KBM-7 (cell line): ENCODE data around the gene SYNJ1.
"Not testable (repeated sequence)": the region's sequence is repeated elsewhere in the genome, so short reads cannot be mapped to it uniquely, and the experiment has no call there.

Experiments
- DNase-seq: peaks from one replicate; pipeline ENCODE4 v3.0.0-alpha.2; 2015
- in situ Hi-C: fragments of 300-500 bp; cut with MboI; formaldehyde crosslinking; loops from 2 replicates; pipeline ENCODE4 v1.14.3; 2020; ENCODE audit warnings: low sequenced_read_pairs, low pct_unique_long_range_greater_than_20kb, mixed read lengths

Gene SYNJ1, protein sequence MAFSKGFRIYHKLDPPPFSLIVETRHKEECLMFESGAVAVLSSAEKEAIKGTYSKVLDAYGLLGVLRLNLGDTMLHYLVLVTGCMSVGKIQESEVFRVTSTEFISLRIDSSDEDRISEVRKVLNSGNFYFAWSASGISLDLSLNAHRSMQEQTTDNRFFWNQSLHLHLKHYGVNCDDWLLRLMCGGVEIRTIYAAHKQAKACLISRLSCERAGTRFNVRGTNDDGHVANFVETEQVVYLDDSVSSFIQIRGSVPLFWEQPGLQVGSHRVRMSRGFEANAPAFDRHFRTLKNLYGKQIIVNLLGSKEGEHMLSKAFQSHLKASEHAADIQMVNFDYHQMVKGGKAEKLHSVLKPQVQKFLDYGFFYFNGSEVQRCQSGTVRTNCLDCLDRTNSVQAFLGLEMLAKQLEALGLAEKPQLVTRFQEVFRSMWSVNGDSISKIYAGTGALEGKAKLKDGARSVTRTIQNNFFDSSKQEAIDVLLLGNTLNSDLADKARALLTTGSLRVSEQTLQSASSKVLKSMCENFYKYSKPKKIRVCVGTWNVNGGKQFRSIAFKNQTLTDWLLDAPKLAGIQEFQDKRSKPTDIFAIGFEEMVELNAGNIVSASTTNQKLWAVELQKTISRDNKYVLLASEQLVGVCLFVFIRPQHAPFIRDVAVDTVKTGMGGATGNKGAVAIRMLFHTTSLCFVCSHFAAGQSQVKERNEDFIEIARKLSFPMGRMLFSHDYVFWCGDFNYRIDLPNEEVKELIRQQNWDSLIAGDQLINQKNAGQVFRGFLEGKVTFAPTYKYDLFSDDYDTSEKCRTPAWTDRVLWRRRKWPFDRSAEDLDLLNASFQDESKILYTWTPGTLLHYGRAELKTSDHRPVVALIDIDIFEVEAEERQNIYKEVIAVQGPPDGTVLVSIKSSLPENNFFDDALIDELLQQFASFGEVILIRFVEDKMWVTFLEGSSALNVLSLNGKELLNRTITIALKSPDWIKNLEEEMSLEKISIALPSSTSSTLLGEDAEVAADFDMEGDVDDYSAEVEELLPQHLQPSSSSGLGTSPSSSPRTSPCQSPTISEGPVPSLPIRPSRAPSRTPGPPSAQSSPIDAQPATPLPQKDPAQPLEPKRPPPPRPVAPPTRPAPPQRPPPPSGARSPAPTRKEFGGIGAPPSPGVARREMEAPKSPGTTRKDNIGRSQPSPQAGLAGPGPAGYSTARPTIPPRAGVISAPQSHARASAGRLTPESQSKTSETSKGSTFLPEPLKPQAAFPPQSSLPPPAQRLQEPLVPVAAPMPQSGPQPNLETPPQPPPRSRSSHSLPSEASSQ (N-terminal part only)

DNA sequence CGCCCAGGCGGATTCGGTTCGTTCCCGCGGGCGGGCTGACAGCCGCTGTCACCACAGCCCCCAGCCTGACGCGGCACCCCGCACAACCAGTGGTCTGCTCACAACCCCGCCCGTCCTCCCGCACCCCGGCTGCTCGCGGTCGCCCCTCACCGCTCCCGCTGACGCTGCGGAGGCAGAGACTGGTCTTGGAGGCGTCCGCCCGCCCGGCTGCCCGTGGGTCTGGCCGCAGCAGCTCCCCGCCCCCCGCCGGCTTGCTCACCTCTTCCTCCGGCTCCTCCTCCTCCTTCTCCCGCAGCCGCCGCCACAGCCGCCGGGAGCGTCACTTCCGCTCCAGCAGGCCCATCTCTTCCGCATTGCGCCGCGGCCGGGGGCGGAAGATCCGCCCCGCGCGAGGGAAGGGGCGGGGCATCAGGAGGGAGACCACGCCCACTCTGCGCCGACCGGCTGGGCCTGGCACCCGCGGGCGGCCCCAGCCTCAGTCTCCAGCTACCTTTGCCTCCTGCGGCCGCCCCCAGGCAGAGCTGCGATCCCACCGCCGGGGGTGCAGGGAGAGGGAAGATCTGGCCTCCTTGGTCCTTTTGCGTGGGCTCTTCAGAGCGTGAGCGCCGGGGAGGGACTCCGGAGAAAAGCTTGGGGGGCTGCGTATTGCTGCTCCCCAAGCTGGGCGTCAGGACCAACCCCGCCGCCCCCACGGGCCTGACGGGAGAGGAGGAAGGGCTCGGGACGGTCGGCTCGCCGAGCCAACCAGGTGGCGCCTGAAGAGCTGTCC lies at the start of gene SYNJ1:
TSS of gene SYNJ1 (minus strand) at position 327 of the 769 bp plus-strand sequence. CDS start 1,118 bp downstream, outside the sequence.
- in situ Hi-C loops = no loop called here
- peak; percentile 97 for DNase-seq

DNA sequence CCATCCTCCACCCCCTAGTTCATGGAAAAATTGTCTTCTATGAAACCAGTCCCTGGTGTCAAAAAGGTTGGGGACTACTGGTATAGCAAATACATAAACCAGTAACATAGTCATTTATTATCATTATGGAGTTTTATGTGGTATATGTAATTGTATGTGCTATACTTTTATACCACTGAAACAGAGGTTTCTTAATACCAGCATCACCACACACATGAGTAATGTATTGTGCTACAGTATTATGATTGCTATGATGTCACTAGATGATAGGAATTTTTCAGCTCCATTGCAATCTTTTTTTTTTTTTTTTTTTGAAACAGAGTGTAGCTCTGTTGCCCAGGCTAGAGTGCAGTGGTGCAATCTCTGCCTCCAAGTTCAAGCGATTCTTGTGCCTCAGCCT lies 49.5 kb upstream of the SYNJ1 start:
- in situ Hi-C loops = no loop called here
- DNase-seq = no peak

- in situ Hi-C loops = no loop called here
- no peak for DNase-seq
Observed at GRCh38 chr21:32776743-32777142, 48.9 kb upstream of the SYNJ1 start.

DNA sequence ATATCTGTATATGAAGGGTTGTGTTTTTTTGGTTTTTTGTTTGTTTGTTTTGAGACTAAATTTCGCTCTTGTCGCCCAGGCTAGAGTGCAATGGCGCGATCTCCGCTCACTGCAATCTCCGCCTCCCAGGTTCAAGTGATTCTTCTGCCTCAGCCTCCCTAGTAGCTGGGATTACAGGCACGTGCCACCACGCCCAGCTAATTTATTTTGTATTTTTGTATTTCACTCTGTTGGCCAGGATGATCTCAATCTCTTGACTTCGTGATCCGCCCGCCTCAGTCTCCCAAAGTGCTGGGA lies 45.2 kb upstream of the SYNJ1 start:
- in situ Hi-C loops, DNase-seq: not testable (repeated sequence)

DNA sequence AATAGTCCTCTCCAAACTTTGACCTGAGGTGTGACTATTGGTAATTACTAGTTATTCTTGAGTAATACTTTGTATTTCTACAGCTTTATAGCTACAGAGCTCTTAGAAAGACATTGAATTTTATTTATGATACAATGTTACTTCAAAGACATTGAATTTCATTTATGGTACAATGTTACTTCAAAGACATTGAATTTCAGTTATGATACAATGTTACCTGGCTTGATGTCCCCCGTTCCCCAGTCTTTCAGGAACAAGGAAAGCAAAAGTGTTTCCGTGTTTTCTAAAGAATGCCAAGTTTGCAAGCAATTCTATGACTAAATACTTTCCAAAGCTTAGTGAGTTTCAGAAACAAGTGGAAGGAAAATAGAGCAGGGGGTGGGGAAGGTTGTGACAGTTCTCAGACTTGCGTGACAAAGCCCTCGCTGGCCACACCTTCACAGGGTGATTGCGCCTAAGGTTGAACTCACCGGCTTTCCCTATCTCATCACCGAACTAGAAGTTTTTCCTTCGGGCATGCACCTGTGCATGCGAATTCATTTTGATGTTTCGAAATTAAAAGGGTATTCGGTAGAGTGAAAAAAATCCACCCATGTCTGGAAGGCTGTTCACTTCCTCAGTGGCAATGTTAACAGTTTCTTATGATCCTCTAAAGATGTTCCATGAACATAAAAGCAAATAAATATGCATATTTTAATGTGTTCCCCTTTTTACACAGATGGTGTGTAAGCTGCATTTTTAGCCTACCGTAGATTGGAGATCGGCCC lies 44.7 kb upstream of the SYNJ1 start:
- no peak for DNase-seq
- in situ Hi-C loops = no loop called here

DNA sequence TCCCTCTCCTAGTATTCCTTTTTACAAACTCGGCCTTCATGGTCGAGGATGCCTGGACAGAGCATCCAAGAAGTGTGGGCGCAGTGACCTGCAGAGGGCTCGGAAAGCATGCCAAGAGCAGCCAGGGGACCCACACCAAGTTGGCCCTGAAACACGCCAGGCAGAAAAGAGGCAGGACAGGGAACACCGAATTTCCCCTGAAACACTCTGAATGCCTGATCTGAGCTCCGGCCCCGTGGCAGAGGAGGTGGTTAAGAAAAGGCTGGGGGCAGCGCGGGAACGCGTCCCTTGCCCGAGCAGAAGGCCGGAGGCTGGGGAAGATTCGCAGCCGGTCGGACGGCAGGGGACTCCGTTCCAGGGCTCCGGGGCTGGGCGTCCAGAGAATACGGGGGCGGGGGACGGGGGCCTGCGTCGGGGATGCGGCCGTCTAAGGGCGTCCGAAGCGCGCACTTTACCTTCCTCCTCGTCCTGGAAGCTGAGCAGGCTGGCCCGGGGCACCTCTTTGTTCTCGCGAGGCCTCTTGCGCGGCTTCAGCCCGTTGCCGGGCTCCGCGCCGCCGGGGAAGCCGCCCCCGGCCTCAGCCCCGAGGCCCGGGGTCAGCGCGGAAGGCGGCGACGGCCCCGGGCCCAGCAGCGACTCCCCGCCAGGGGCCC lies 43.2 kb upstream of the SYNJ1 start:
- DNase-seq = peak; percentile 42
- in situ Hi-C loops = no loop called here

GRCh38 chr21:32768530-32768929 lies 40.7 kb upstream of the SYNJ1 start:
- in situ Hi-C loops = no loop called here
- no peak for DNase-seq

- no peak for DNase-seq
- in situ Hi-C loops = no loop called here
Observed at GRCh38 chr21:32765058-32765457, 37.2 kb upstream of the SYNJ1 start.

DNA sequence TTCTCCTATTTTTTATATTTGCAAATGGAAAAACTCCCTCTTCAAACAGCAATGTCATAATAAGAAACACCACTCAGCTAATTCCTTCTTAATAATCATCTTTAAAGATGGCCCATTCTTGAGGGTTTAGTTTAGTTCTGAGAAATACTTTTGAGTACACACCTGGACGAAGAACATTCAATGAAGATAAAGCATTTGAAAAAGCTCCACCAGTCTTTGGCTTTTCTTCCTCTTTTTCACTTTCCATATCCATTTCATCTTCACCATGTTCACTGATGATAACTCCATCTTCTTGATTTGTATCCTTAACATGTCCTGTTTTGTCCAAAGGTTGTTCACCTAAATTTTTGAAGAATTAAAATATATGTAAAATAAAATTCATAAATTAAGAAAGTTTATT lies 36.4 kb upstream of the SYNJ1 start:
- no peak for DNase-seq
- in situ Hi-C loops = no loop called here

DNA sequence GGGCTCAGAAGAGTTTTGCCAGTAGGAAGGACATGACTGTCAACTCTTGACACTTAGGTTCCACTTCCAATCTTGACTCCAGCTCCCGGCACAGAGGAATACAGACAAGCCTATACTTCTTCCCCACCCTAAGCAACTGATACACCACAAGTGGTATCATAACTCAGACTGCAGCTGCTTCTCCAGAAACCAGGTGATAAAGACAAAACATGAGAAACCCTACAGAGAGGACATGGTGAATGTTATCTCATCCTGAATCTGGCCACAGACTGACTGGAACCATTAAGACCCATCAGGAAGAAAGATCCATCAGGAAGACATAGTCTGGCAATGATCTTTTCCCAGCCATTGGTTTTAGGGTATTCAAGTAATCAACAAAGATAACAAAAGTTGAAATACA lies 30.0 kb upstream of the SYNJ1 start:
- no peak for DNase-seq
- in situ Hi-C loops = no loop called here

DNA sequence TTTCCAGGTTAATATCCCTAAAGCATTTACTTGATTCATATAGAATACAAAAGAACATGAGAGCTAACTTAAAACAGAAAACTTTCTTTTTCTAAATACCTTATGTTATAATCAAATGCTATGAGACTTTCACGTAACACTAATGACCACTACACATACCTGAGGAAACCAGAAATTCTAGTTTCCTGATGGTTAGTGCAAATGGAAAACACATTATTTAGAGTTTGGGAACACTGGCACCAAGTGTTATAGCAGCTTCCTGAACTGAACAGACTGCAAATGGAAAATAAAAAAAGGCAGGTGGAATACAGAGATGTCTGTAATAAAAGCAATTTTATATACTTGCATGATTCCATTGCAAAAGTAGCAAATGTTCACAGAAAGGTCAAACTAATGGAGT lies 28.3 kb upstream of the SYNJ1 start:
- in situ Hi-C loops = no loop called here
- no peak for DNase-seq

- in situ Hi-C loops = no loop called here
- DNase-seq = no peak
Observed at GRCh38 chr21:32753818-32754585, 26.2 kb upstream of the SYNJ1 start.

- no peak for DNase-seq
- in situ Hi-C loops = no loop called here
Observed at GRCh38 chr21:32750405-32750804, 22.6 kb upstream of the SYNJ1 start.

- in situ Hi-C loops = no loop called here
- DNase-seq = no peak
Observed at GRCh38 chr21:32749662-32750061, 21.8 kb upstream of the SYNJ1 start.

DNA sequence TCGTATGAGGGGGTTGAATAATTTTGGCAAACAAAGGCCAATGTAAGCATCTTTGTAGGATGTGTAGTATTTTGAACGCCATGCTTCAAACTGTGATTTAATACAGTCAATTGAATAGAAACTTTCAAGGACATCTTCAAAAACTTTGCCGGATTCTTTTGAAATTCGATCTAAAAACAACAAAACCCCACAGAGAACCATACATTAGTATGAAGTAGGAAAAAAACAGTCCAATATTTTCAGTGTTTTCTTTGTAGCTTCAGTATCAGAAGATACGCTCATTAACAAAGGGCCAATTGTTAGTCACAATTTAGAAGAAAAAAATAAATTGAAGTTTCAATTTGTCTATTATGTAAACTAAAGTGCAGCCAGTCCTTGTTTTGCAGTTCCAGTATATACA lies 20.7 kb upstream of the SYNJ1 start:
- no peak for DNase-seq
- in situ Hi-C loops = no loop called here

- in situ Hi-C loops = no loop called here
- no peak for DNase-seq
Observed at GRCh38 chr21:32747396-32747795, 19.6 kb upstream of the SYNJ1 start.

GRCh38 chr21:32746711-32747110 lies 18.9 kb upstream of the SYNJ1 start:
- in situ Hi-C loops, DNase-seq: not testable (repeated sequence)
